Measurements from ENCODE around the gene POLD2.

Gene POLD2

DNA sequence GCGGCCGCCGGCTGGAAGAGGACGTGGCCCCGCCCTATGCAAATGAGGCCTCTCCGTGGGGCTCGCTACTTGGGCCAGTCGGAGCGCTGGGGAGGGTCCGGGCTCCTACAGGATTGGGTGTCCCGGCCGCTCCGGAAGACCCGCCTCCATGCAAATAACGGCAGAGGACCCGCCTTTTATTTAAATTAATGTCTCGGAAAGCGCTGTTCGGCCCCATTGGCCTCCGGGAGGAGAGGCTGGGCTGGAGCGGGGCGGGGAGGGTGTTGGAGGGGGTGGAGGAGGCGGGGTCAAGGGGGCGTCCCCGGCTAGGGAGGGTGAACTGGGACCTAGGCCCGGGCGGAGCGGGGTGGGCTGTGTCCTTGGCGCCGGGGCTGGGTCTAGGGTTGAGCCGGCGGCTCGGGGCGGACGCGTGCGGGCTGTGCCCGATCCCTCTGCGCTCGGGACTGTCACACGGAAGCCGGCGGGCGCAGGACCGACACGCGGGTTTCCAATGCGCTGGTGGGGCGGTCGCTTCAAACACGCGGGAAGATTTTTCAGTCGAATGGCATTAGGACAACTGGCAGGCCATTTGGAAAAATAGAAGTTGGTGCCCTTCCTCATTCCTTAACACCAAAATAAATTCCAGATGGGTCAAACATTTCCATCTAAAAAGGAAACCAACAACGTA lies 40.7 kb downstream of the POLD2 start:
- no peaks in the 10 kb centered on the region for H3K27me3 ChIP-seq (ENCODE audit: control insufficient read depth, insufficient read depth, low read length)
- peak overlapping the region; percentile 81 for H3K27ac ChIP-seq (ENCODE audit: low read depth, low read length)
- H3K4me1 ChIP-seq (ENCODE audit: control insufficient read depth, insufficient read depth, low read length) = peaks cover 5% of the 10 kb centered on the region
- peak overlapping the region; percentile 70 for H3K4me3 ChIP-seq (ENCODE audit: low read length)
- no peak overlapping the region for H3K9ac ChIP-seq (ENCODE audit: low read length)
- peaks cover 8% of the 10 kb centered on the region for H3K36me3 ChIP-seq (ENCODE audit: control insufficient read depth, insufficient read depth, low read length)

DNA sequence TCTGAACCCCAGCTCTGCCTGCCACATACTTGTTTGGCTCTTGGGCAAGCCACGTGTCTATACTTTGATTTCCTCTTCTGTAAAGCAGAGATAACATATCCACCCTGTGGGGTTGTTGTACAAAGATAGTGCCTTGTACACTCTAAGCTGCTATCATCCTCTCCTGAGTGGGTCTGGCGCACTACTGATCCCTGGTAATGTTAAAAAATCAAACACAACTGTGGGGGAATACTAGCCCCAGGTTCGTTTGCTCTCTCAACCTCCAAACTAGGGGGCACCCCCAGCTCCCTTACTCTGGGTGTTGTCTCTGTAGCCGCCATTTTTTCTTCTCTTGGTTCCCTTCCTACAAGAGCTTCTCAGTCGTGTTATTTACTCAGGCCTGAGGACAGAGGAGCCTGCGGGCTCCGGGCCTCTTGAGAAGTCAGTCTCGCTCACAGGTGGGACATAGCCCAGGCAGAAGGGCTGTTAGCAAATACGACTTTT lies 42.0 kb downstream of the POLD2 start:
- H3K36me3 ChIP-seq (ENCODE audit: control insufficient read depth, insufficient read depth, low read length) = peaks cover 18% of the 10 kb centered on the region
- H3K4me1 ChIP-seq (ENCODE audit: control insufficient read depth, insufficient read depth, low read length) = peaks cover 4% of the 10 kb centered on the region
- no peaks in the 10 kb centered on the region for H3K27me3 ChIP-seq (ENCODE audit: control insufficient read depth, insufficient read depth, low read length)
- no peak overlapping the region for H3K9ac ChIP-seq (ENCODE audit: low read length)
- no peak overlapping the region for H3K27ac ChIP-seq (ENCODE audit: low read depth, low read length)
- peak overlapping the region; percentile 86 for H3K4me3 ChIP-seq (ENCODE audit: low read length)

DNA sequence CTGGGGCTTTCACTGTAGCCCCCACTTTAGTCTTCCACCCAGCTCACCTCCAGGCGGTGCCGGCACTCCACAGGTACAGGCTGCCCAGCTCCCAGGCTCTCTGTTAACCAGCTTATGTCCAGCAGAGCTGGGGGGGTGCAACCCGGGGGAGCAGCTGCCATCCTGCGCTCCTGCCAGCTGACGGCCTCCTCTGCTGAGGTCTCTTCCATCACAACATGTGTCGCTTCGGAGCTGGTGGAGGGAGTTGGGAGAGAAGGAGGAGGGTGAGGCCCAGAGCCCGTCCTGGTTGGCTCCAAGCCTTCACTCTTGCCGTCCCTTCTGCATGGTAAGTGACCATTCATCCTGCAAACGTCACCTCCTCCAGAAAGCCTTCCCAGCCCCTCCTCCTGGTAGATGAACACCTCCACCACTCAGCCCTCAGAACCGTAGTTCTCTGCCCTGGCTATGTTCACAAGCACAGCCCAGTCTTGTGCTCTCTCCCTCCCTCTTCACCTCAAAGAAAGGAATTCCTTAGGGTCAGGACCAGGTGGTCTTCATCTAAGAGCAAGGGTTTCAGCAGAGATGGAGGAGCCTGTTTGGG lies 42.6 kb downstream of the POLD2 start:
- no peak overlapping the region for H3K27ac ChIP-seq (ENCODE audit: low read depth, low read length)
- H3K36me3 ChIP-seq (ENCODE audit: control insufficient read depth, insufficient read depth, low read length) = peaks cover 22% of the 10 kb centered on the region
- peaks cover 4% of the 10 kb centered on the region for H3K4me1 ChIP-seq (ENCODE audit: control insufficient read depth, insufficient read depth, low read length)
- no peak overlapping the region for H3K9ac ChIP-seq (ENCODE audit: low read length)
- H3K27me3 ChIP-seq (ENCODE audit: control insufficient read depth, insufficient read depth, low read length) = no peaks in the 10 kb centered on the region
- H3K4me3 ChIP-seq (ENCODE audit: low read length) = no peak overlapping the region

DNA sequence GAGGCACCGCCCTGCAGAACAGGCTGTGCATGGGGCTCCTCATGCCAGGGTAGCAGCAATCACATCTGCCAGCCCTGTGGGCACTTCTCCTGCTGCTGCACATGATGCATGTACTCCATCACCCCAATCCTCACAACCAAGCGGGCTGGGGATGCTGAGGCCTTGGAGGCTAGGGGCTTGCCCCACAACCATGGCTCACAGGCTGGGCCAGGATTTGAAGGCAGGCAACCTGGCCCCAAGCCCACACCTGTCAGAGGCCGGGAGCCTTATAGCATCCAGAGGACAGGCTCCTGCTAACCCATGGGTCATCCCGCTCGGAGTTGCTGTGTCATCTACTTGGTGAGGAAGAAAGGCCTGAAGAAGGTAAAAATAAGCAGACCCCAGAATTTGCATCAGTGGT lies 43.2 kb downstream of the POLD2 start:
- H3K27ac ChIP-seq (ENCODE audit: low read depth, low read length) = no peak overlapping the region
- no peak overlapping the region for H3K4me3 ChIP-seq (ENCODE audit: low read length)
- H3K9ac ChIP-seq (ENCODE audit: low read length) = no peak overlapping the region
- H3K4me1 ChIP-seq (ENCODE audit: control insufficient read depth, insufficient read depth, low read length) = peaks cover 4% of the 10 kb centered on the region
- H3K27me3 ChIP-seq (ENCODE audit: control insufficient read depth, insufficient read depth, low read length) = no peaks in the 10 kb centered on the region
- H3K36me3 ChIP-seq (ENCODE audit: control insufficient read depth, insufficient read depth, low read length) = peaks cover 27% of the 10 kb centered on the region

DNA sequence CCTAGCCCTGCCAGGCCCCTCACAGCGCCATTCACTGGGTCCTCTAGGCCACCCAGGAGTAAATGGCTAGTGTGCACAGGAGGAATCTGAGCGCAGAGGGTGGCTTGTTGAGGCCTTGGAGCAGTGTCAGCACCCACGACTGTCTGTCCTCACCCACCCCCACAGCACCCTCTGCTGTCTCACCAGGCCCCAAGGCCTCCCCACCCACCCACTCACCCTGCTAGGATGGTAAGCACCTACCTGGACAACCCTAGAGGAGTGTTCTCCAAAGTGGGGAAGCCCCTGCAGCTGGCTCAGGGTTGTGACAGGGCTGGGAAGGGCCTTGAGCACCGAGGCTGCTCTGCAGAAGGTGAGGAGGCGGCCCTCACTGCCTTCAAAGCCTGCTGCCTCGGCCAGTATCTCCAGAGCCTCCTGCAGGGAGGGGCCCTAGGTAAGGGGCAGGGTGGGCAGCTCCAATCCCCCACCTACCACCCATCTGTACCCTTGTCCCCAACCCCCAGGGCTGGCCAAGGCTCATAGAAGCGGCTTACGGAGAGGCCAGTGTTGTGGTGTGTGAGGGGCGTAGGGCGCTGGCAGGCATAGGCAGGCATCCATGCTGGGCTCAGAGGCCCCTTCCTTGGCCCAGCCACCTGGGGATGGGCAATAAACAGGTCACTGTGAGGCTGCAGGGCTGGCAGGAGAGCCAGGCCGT lies 43.9 kb downstream of the POLD2 start:
- H3K27ac ChIP-seq (ENCODE audit: low read depth, low read length) = no peak overlapping the region
- no peaks in the 10 kb centered on the region for H3K27me3 ChIP-seq (ENCODE audit: control insufficient read depth, insufficient read depth, low read length)
- H3K4me3 ChIP-seq (ENCODE audit: low read length) = no peak overlapping the region
- peaks cover 4% of the 10 kb centered on the region for H3K4me1 ChIP-seq (ENCODE audit: control insufficient read depth, insufficient read depth, low read length)
- no peak overlapping the region for H3K9ac ChIP-seq (ENCODE audit: low read length)
- H3K36me3 ChIP-seq (ENCODE audit: control insufficient read depth, insufficient read depth, low read length) = peaks cover 27% of the 10 kb centered on the region

DNA sequence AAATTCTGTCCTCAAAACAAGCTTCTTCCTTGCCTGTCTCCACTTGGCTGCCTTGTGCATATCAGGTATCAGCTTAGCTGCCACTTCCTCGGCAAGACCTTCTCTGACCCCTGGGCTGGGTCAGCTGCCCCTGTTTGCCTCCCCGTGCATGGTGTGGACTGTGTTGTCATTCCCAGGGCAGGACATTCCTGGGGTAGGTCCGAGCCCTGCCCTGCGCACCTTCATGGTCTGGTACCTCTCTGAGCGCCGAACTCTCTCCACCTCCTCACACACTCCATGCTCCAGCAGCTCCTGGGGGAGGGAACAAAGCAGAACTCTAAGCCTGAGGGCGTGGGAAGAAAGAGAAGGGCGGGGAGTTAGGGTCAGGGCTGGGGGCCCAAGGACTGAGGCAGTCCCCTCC lies 44.8 kb downstream of the POLD2 start:
- Histone ChIP-seq H3K9ac (ENCODE audit: low read length) (no peak overlapping the region), H3K36me3 (ENCODE audit: control insufficient read depth, insufficient read depth, low read length) (peaks cover 27% of the 10 kb centered on the region), H3K27ac (ENCODE audit: low read depth, low read length) (no peak overlapping the region), H3K27me3 (ENCODE audit: control insufficient read depth, insufficient read depth, low read length) (no peaks in the 10 kb centered on the region), H3K4me1 (ENCODE audit: control insufficient read depth, insufficient read depth, low read length) (peaks cover 4% of the 10 kb centered on the region), H3K4me3 (ENCODE audit: low read length) (no peak overlapping the region)

DNA sequence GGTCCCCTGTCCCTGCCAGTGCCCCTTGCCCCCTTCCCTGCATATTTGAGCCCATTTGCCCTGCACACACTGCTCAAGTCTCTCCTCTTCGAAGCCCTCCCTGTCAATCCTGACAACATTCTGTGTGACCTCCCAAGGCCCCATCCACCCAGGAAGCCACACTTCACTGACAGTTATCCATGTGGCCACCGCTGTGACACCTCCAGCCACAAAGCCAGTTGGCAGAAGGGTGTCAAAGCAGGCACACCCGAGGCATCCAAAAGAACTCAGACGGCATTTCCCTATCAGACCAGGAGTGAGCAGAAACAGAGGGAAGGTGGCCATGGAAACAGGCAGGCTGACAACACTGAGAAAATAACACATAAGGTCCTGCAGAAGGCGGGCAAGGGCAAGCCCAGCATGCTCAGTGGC lies 45.7 kb downstream of the POLD2 start:
- Histone ChIP-seq H3K9ac (ENCODE audit: low read length) (no peak overlapping the region), H3K36me3 (ENCODE audit: control insufficient read depth, insufficient read depth, low read length) (peaks cover 29% of the 10 kb centered on the region), H3K4me1 (ENCODE audit: control insufficient read depth, insufficient read depth, low read length) (peaks cover 7% of the 10 kb centered on the region)

DNA sequence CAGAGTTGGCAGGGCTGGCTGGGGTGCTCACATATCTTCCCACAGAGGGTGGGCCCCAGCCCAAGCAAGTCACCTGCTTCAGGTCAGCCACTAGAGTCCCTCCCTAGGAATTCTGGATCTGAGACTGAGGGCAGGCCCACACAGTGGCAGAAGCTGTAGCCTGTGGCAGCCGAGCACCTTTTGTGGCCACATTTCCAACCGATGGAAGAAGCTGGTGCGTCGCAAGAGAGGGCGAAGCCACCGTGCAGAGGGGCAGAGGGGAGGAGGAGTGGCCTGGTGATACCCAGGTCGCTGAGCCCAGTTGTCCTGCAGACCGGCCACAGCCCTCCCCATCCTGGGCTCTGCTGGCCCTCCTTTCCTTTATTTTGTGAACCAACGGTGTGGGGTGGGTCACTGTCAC lies 46.3 kb downstream of the POLD2 start:
- H3K36me3 ChIP-seq (ENCODE audit: control insufficient read depth, insufficient read depth, low read length) = peaks cover 31% of the 10 kb centered on the region
- H3K4me3 ChIP-seq (ENCODE audit: low read length) = no peak overlapping the region
- no peak overlapping the region for H3K27ac ChIP-seq (ENCODE audit: low read depth, low read length)
- H3K4me1 ChIP-seq (ENCODE audit: control insufficient read depth, insufficient read depth, low read length) = peaks cover 13% of the 10 kb centered on the region
- H3K9ac ChIP-seq (ENCODE audit: low read length) = no peak overlapping the region
- H3K27me3 ChIP-seq (ENCODE audit: control insufficient read depth, insufficient read depth, low read length) = no peaks in the 10 kb centered on the region

More for the DNA sequence above, 45.7 kb downstream of the POLD2 start:
- Histone ChIP-seq H3K27me3 (ENCODE audit: control insufficient read depth, insufficient read depth, low read length) (no peaks in the 10 kb centered on the region), H3K4me3 (ENCODE audit: low read length) (no peak overlapping the region), H3K27ac (ENCODE audit: low read depth, low read length) (no peak overlapping the region)

DNA sequence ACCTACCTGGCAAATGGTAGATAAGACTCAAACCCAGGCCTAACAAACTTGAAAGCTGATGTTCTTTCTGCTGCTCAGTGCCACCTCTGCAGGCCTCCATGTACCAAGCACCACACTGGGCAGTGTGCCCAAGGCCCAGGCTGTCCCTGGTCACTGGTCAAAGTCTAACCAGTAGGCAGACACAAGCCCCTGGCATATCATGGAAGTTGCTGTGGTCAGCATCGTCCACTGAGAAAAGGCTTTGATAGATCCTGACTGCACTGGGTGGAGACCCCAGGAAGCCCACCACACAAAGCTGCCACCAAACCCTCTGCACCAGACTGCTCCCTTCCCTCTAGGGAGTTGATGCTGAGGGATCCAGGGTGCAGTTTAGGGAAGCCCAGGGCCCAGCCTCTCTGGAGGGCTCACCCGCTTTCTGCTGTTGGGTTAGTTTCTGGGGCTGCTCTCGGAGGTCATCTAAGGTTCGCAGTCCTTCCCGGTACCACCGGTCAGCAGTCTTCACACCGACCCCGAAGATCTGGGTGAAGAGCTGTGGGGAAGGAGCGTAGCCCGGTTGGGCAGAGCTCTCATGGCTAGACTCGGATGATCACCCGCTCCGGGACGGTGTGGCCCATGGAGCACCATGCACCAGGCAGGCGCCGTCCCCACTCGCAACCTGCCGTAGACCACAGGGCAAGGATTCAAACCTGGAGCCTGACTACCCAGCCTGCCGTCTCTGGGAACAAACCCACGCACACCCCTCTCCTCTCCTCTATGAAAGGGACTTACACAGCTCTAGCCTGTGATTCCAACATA lies 47.0 kb downstream of the POLD2 start:
- H3K27me3 ChIP-seq (ENCODE audit: control insufficient read depth, insufficient read depth, low read length) = no peaks in the 10 kb centered on the region
- no peak overlapping the region for H3K9ac ChIP-seq (ENCODE audit: low read length)
- peaks cover 31% of the 10 kb centered on the region for H3K36me3 ChIP-seq (ENCODE audit: control insufficient read depth, insufficient read depth, low read length)
- peaks cover 11% of the 10 kb centered on the region for H3K4me1 ChIP-seq (ENCODE audit: control insufficient read depth, insufficient read depth, low read length)
- no peak overlapping the region for H3K4me3 ChIP-seq (ENCODE audit: low read length)
- no peak overlapping the region for H3K27ac ChIP-seq (ENCODE audit: low read depth, low read length)

DNA sequence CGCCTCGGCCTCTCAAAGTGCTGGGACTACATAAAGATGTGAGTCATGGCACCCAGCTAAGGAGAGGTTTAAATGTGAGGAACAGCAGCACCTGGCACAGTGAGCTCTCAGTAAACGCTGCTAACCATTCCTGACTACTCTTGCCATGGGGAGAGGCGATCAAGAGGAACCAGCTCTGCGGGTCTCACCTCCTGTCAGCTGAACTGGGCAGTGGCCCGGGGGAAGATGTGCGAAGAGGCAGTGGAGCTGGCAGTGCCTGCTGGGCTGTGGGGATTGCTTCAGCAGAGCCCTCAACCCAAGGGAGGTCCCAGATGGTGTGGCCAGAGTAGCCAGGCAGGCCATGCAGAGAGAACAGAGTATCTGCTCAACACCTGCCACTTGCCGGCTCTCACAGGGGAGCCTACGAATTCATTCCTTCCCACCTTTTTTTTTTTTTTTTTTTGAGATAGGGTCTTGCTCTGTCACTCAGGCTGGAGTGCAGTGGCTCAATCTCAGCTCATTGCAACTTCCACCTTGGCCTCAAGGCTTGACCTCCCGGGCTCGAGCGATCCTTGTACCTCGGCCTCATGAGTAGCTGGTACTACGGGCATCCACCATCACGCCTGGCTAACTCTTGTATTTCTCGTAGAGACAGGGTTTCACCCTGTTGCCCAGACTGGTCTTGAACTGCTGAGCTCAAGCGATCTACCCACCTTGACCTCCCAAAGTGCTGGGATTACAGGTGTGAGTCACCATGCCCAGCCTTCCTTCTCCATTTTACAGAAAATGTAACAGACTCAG lies 47.9 kb downstream of the POLD2 start:
- Histone ChIP-seq H3K27me3 (ENCODE audit: control insufficient read depth, insufficient read depth, low read length) (no peaks in the 10 kb centered on the region), H3K9ac (ENCODE audit: low read length) (no peak overlapping the region), H3K4me3 (ENCODE audit: low read length) (no peak overlapping the region), H3K27ac (ENCODE audit: low read depth, low read length) (no peak overlapping the region), H3K36me3 (ENCODE audit: control insufficient read depth, insufficient read depth, low read length) (peaks cover 31% of the 10 kb centered on the region), H3K4me1 (ENCODE audit: control insufficient read depth, insufficient read depth, low read length) (peaks cover 9% of the 10 kb centered on the region)

DNA sequence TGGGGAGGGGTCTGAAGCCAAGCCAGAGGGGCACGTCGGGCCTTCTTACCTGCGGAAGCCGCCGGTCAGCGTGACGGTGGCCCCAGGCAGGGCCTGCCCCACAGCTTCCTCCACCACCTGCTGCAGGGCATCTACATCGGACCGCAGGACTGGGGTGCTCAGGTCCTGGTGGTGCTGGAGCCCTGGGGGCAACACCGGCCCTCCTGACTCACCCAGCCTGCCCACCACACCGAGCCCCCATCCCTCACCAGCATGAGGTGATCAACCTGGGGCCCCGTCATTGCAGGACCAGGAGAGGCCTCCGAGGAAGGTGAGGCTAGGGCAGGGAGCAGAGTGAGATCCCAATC lies 49.0 kb downstream of the POLD2 start:
- H3K36me3 ChIP-seq (ENCODE audit: control insufficient read depth, insufficient read depth, low read length) = peaks cover 31% of the 10 kb centered on the region
- H3K27ac ChIP-seq (ENCODE audit: low read depth, low read length) = peak overlapping the region; percentile 66
- H3K27me3 ChIP-seq (ENCODE audit: control insufficient read depth, insufficient read depth, low read length) = no peaks in the 10 kb centered on the region
- H3K4me1 ChIP-seq (ENCODE audit: control insufficient read depth, insufficient read depth, low read length) = peaks cover 9% of the 10 kb centered on the region
- no peak overlapping the region for H3K4me3 ChIP-seq (ENCODE audit: low read length)
- no peak overlapping the region for H3K9ac ChIP-seq (ENCODE audit: low read length)

All from rectal smooth muscle tissue (tissue), 1 donor.